K562 (cell line): ENCODE measurements around the gene BEST2. TPM values are rescaled to one million over a fixed set of nuclear protein-coding genes. Genes with fewer than 3 reads are reported as not detected.

Experiments used
- ATAC-seq: fragments of 200-7000 bp; cut with Tn5 transposase; 3 replicates; pipeline ENCODE4 v1.9.1; 2020; ENCODE audit warnings: moderate library complexity
- BruUV-seq: library from RNA; stranded (reverse); fragments of 400-500 nt; replicated peaks from 2 replicates; lab custom pipeline; 2021; lab: Mats Ljungman, UMichigan
- CTCF ChIA-PET: fragments of 300-600 bp; formaldehyde crosslinking; extraction: SDS; loops from one replicate; lab custom pipeline; 2021; ENCODE audit warnings: low intra/inter-chr PET ratio; lab: Yijun Ruan, JAX
- POLR2A ChIA-PET: fragments of 300-600, 350-650 bp; sonication (Branson Sonifier 250); formaldehyde crosslinking; extraction: SDS; loops from one replicate; lab custom pipeline; 2021; ENCODE audit warnings: antibody characterized with exemption, inconsistent platforms; lab: Yijun Ruan, JAX
- DNase-seq, 4 experiments: peaks; one replicate each; pipeline versions ENCODE4 v3.0.0 to v3.0.0-alpha.2; 2011 to 2018; ENCODE audit warnings: low spot score in 3 of 4, mixed read lengths in 3 of 4; ENCODE audit errors: extremely low read depth in 1 of 4
- FAIRE-seq: peaks from 2 replicates; lab custom pipeline; 2011; peaks lifted over from hg19 to GRCh38; lab: Jason Lieb, UNC
- H2AFZ ChIP-seq: 2 replicates; pipeline ENCODE4 v1.6.0; 2011; ENCODE audit warnings: low read depth, low read length, control low read depth, inconsistent platforms
- H3K27ac ChIP-seq: fragments of 200-600 bp; 3 replicates; pipeline ENCODE4 v1.8.0; 2011; ENCODE audit warnings: low read depth, mild to moderate bottlenecking, control low read depth, inconsistent platforms, low read length, moderate library complexity, mixed read lengths; ENCODE audit errors: extremely low read depth
- H3K27me3 ChIP-seq, 2 experiments: fragments of 300-600 bp in 1 of 2; 2 replicates in 1 of 2; 3 replicates in 1 of 2; pipeline versions ENCODE4 v1.6.0 to v1.8.0; 2011; ENCODE audit warnings: inconsistent platforms in 2 of 2, low read length in 2 of 2, mild to moderate bottlenecking in 1 of 2, mixed read lengths in 1 of 2, moderate library complexity in 1 of 2; ENCODE audit not compliant: control insufficient read depth in 2 of 2, insufficient read depth in 2 of 2
- H3K36me3 ChIP-seq: fragments of 300-600 bp; 3 replicates; pipeline ENCODE4 v1.8.0; 2011; ENCODE audit warnings: mild to moderate bottlenecking, low read length, inconsistent platforms; ENCODE audit not compliant: control insufficient read depth, insufficient read depth
- H3K4me1 ChIP-seq, 2 experiments: fragments of 200-600 bp in 1 of 2; replicated peaks in 1 of 2; 2 replicates in 1 of 2; 3 replicates in 1 of 2; pipeline versions ENCODE4 v1.5.1 to v1.8.0; 2011; ENCODE audit warnings: inconsistent platforms in 2 of 2, low read length in 2 of 2, mild to moderate bottlenecking in 1 of 2, mixed read lengths in 1 of 2, moderate library complexity in 1 of 2; ENCODE audit not compliant: control insufficient read depth in 2 of 2, insufficient read depth in 2 of 2
- H3K4me2 ChIP-seq: 2 replicates; pipeline ENCODE4 v1.6.1; 2011; ENCODE audit warnings: low read length, control low read depth, inconsistent platforms, mixed read lengths; ENCODE audit not compliant: insufficient read depth
- H3K4me3 ChIP-seq: fragments of 200-600 bp; sonication (generic), shearing (Covaris generic); 2 replicates; pipeline ENCODE4 v1.5.1; 2016; ENCODE audit warnings: control low read depth, inconsistent platforms
- H3K79me2 ChIP-seq: fragments of 200-600 bp; 3 replicates; pipeline ENCODE4 v1.8.0; 2011; ENCODE audit warnings: low read length, inconsistent platforms; ENCODE audit not compliant: control insufficient read depth, insufficient read depth
- H3K9ac ChIP-seq, 2 experiments: 2 replicates each; pipeline versions ENCODE4 v1.6.0 to v1.6.1; 2011; ENCODE audit warnings: low read depth in 2 of 2, low read length in 2 of 2, control low read depth in 1 of 2, inconsistent platforms in 1 of 2, mild to moderate bottlenecking in 1 of 2, mixed read lengths in 1 of 2; ENCODE audit not compliant: insufficient read depth in 1 of 2
- H3K9me1 ChIP-seq: one replicate; pipeline ENCODE4 v1.6.0; 2011; ENCODE audit warnings: inconsistent platforms, mild to moderate bottlenecking, low read length, moderate library complexity; ENCODE audit not compliant: control insufficient read depth, insufficient read depth
- H3K9me3 ChIP-seq: replicated peaks from 2 replicates; pipeline ENCODE4 v1.5.1; 2011; ENCODE audit warnings: low read depth, low read length, inconsistent platforms; ENCODE audit not compliant: control insufficient read depth, insufficient read depth
- H4K20me1 ChIP-seq: replicated peaks from 2 replicates; pipeline ENCODE4 v1.6.1; 2011; ENCODE audit warnings: low read length, inconsistent platforms, mixed read lengths; ENCODE audit not compliant: control insufficient read depth, insufficient read depth
- ARHGAP35 ChIP-seq: fragments of 450-650 bp; IDR thresholded peaks from 2 replicates; pipeline ENCODE4 v1.6.1; 2018; ENCODE audit not compliant: partially characterized antibody
- ARID4B ChIP-seq: sonication (generic); formaldehyde crosslinking; IDR thresholded peaks from 2 replicates; pipeline ENCODE4 v1.8.0; 2022; ENCODE audit warnings: mild to moderate bottlenecking, missing genetic modification reagents
- BHLHE40 ChIP-seq: IDR thresholded peaks from 2 replicates; pipeline ENCODE4 v1.6.1; 2011; ENCODE audit warnings: low read length, improper control_type of control experiment
- E2F3 ChIP-seq: fragments of 250-450 bp; sonication (Bioruptor Pico); IDR thresholded peaks from 2 replicates; pipeline ENCODE4 v1.4.0; 2020; ENCODE audit warnings: mild to moderate bottlenecking
- EGR1 ChIP-seq: fragments of 450-650 bp; conservative IDR thresholded peaks from 2 replicates; pipeline ENCODE4 v1.6.1; 2017; ENCODE audit warnings: mild to moderate bottlenecking
- FOXO4 ChIP-seq: fragments of 450-650 bp; formaldehyde crosslinking; IDR thresholded peaks from 2 replicates; pipeline ENCODE4 v1.4.0; 2020; ENCODE audit warnings: mild to moderate bottlenecking, moderate library complexity
- KDM1A ChIP-seq, 2 experiments: fragments of 450-650 bp; IDR thresholded peaks; 2 replicates each; pipeline ENCODE4 v1.6.1; 2016; ENCODE audit warnings: mild to moderate bottlenecking in 2 of 2
- LCOR ChIP-seq: sonication (generic); formaldehyde crosslinking; IDR thresholded peaks from 2 replicates; pipeline ENCODE4 v1.8.0; 2022; ENCODE audit warnings: mild to moderate bottlenecking, missing genetic modification reagents
- MBD2 ChIP-seq: sonication (generic); IDR thresholded peaks from 2 replicates; pipeline ENCODE4 v1.6.1; 2016; ENCODE audit warnings: low read depth, borderline replicate concordance
- SNIP1 ChIP-seq: fragments of 450-650 bp; IDR thresholded peaks from 2 replicates; pipeline ENCODE4 v1.7.1; 2017; ENCODE audit warnings: low read depth, mild to moderate bottlenecking
- SRSF1 ChIP-seq: fragments of 200-400 bp; formaldehyde crosslinking; IDR thresholded peaks from 2 replicates; pipeline ENCODE4 v1.6.1; 2017; ENCODE audit warnings: mild to moderate bottlenecking, low read depth, low read length, moderate library complexity
- USF2 ChIP-seq: sonication (generic); formaldehyde crosslinking; IDR thresholded peaks from 2 replicates; pipeline ENCODE4 v1.5.0; 2020; ENCODE audit warnings: missing genetic modification reagents
- ZNF512 ChIP-seq: IDR thresholded peaks from 2 replicates; pipeline ENCODE4 v1.6.1; 2016; ENCODE audit warnings: missing genetic modification characterization, missing compliant biosample characterization
- ZNF717 ChIP-seq: fragments of 250-450 bp; sonication (Bioruptor Pico); IDR thresholded peaks from 2 replicates; pipeline ENCODE4 v1.5.0; 2021
- WGBS: fragments of 100-300 bp; shearing (Covaris generic); methylation state at CpG from one replicate; pipeline ENCODE4 v1.1.6; 2016; ENCODE audit warnings: low coverage, mixed read lengths; ENCODE audit not compliant: insufficient coverage; ENCODE audit errors: missing lambda C conversion rate; 5-methylcytosine and 5-hydroxymethylcytosine counted together
- in situ Hi-C: fragments of 300-500 bp; cut with MboI; formaldehyde crosslinking; loops from 4 replicates; pipeline ENCODE4 v1.15.0; 2018; ENCODE audit warnings: inconsistent platforms, mixed read lengths
- intact Hi-C: fragments of 100-400 bp; cut with micrococcal nuclease; formaldehyde crosslinking; loops from 2 replicates; pipeline ENCODE4 v1.14.2; 2022
- polyA plus RNA-seq, 8 experiments: library from polyadenylated mRNA; depleted of rRNA in 4 of 8; stranded (reverse) in 5 of 8; unstranded in 3 of 8; fragments of >200 nt; fragmentation: Nextera tagmentation in 2 of 8; fragmentation: Illumina TruSeq in 1 of 8; extraction: Ambion mirVana in 2 of 8; extraction: Trizol in 1 of 8; gene quantifications; 2 replicates each; pipeline versions ENCODE4 v1.2.1 to v1.2.3, GENCODE V29; 2011 to 2014; ENCODE audit warnings: inconsistent platforms in 1 of 8, missing spikeins in 1 of 8
- total RNA-seq, 7 experiments: library from RNA; depleted of rRNA in 6 of 7; stranded (reverse); fragments of >200 nt in 6 of 7; fragmentation: Illumina TruSeq in 2 of 7; extraction: Trizol in 2 of 7; gene quantifications; 2 replicates each; pipeline versions ENCODE4 v1.2.1 to v1.2.3, GENCODE V29; 2011 to 2021; ENCODE audit warnings: low replicate concordance in 1 of 7

Gene BEST2
- total and polyA plus RNA-seq, 9 of the 15 experiments (the other 6 are each of a cell fraction or from before 2014, with no cell fraction given), result not detected

- in situ Hi-C loops, result no loop called here
- POLR2A ChIA-PET, result interaction anchor here (0.7 to 2.3 kb wide), 3 partner anchors 9 to 33 kb away, joined by 5 to 8 read pairs (median 7); partner anchors contain the start of gene TNPO2
- Histone ChIP-seq H2AFZ (no peak overlapping the region), H3K79me2 (no peaks in the 10 kb centered on the region), H3K4me1 (peaks cover 5 to 51% of the 10 kb centered on the region in 2 experiments; a peak in 3 of 5 replicates), H3K27me3 (peaks cover 12 to 22% of the 10 kb centered on the region in 2 experiments; a peak in 3 of 5 replicates), H3K27ac (no peak overlapping the region), H3K4me2 (no peak overlapping the region), H3K9ac (peak overlapping the region in 1 of 2 experiments; percentile 74; a peak in 2 of 4 replicates), H3K4me3 (no peak overlapping the region), H4K20me1 (no peaks in the 10 kb centered on the region), H3K36me3 (no peaks in the 10 kb centered on the region), H3K9me3 (no peaks in the 10 kb centered on the region), H3K9me1 (no peaks in the 10 kb centered on the region)
- DNase-seq, result peak in 1 of 4 experiments; percentile 34
- intact Hi-C loops, result no loop called here
- CTCF ChIA-PET, result no interaction called here
- FAIRE-seq, result peak; percentile 51
- BruUV-seq, result no TSS peak
- 28% methylated on average over 18 of the region's 19 CpGs for WGBS
- ATAC-seq, result no peak
- TF ChIP-seq E2F3 (no peak), MBD2 (no peak), USF2 (peak; percentile 71), SRSF1 (no peak), FOXO4 (CRISPR knock-in tag) (no peak), SNIP1 (no peak), LCOR (CRISPR knock-in tag) (no peak), ZNF512 (no peak), BHLHE40 (peak; percentile 54), ARID4B (CRISPR knock-in tag) (no peak), KDM1A (IDR thresholded peaks at IDR 0.05) (peak; percentile 31 to 49; a peak in 3 of 4 replicates), ARHGAP35 (no peak), EGR1 (no peak), ZNF717 (no peak)
These were observed 4.7 kb downstream of the BEST2 start for GRCh38 chr19:12756150-12756883.
